Breast epithelium (tissue), 3 donors: ENCODE results near the gene MAST4.

Source experiments
- CTCF ChIP-seq, 3 donors: fragments of 450-650 bp; IDR thresholded peaks; one replicate each; pipeline ENCODE4 v1.5.1; 2016 to 2017; ENCODE audit warnings: antibody characterized with exemption in 3 of 3, mild to moderate bottlenecking in 3 of 3, moderate library complexity in 3 of 3
- POLR2A ChIP-seq: fragments of 450-650 bp; IDR thresholded peaks from one replicate; pipeline ENCODE4 v1.6.1; 2016; ENCODE audit warnings: antibody characterized with exemption, mild to moderate bottlenecking, moderate library complexity

- TF ChIP-seq CTCF (IDR thresholded peaks at IDR 0.05), result no peak
- no peak for TF ChIP-seq POLR2A
Observed at GRCh38 chr5:67214036-67214435, 617.8 kb downstream of the MAST4 start.
